Astrocyte (in vitro differentiated cells and primary cell): ENCODE results near the gene HYAL1. TPM values are rescaled to one million over a fixed set of nuclear protein-coding genes. Genes with fewer than 3 reads are reported as not detected.

ENCODE experiments used
- DNase-seq: peaks from one replicate; pipeline ENCODE4 v3.0.0-alpha.2; 2010; ENCODE audit warnings: low read depth
- FAIRE-seq: peaks from 2 replicates; lab custom pipeline; 2011; peaks lifted over from hg19 to GRCh38; lab: Jason Lieb, UNC
- H2AFZ ChIP-seq: 2 replicates; pipeline ENCODE4 v1.6.0; 2012; ENCODE audit warnings: low read depth, low read length, inconsistent platforms
- H3K27ac ChIP-seq: 2 replicates; pipeline ENCODE4 v1.5.1; 2011; ENCODE audit warnings: low read depth, low read length, inconsistent platforms
- H3K27me3 ChIP-seq: 2 replicates; pipeline ENCODE4 v1.6.0; 2011; ENCODE audit warnings: low read length, inconsistent platforms; ENCODE audit not compliant: insufficient read depth
- H3K36me3 ChIP-seq: 2 replicates; pipeline ENCODE4 v1.5.1; 2011; ENCODE audit warnings: low read length, inconsistent platforms; ENCODE audit not compliant: insufficient read depth
- H3K4me1 ChIP-seq: 2 replicates; pipeline ENCODE4 v1.5.1; 2011; ENCODE audit warnings: low read length, inconsistent platforms; ENCODE audit not compliant: insufficient read depth
- H3K4me2 ChIP-seq: 2 replicates; pipeline ENCODE4 v1.6.0; 2012; ENCODE audit warnings: low read length, inconsistent platforms
- H3K4me3 ChIP-seq: 2 replicates; pipeline ENCODE4 v1.5.1; 2011; ENCODE audit warnings: low read depth, mild to moderate bottlenecking, low read length, inconsistent platforms; ENCODE audit not compliant: insufficient read depth
- H3K79me2 ChIP-seq: 2 replicates; pipeline ENCODE4 v1.6.0; 2012; ENCODE audit warnings: mild to moderate bottlenecking, low read length, inconsistent platforms; ENCODE audit not compliant: insufficient read depth
- H3K9ac ChIP-seq: 2 replicates; pipeline ENCODE4 v1.6.0; 2012; ENCODE audit warnings: mild to moderate bottlenecking, low read length, inconsistent platforms
- H3K9me3 ChIP-seq: 2 replicates; pipeline ENCODE4 v1.5.1; 2012; ENCODE audit warnings: low read depth, mild to moderate bottlenecking, low read length, inconsistent platforms; ENCODE audit not compliant: insufficient read depth
- H4K20me1 ChIP-seq: 2 replicates; pipeline ENCODE4 v1.6.0; 2012; ENCODE audit warnings: low read length, inconsistent platforms; ENCODE audit not compliant: insufficient read depth
- H3K27ac Mint-ChIP-seq: one replicate; pipeline ENCODE4 v1.8.0; 2021; ENCODE audit warnings: mild to moderate bottlenecking, mixed read lengths; ENCODE audit not compliant: unreplicated experiment
- H3K27me3 Mint-ChIP-seq: one replicate; pipeline ENCODE4 v1.8.0; 2021; ENCODE audit warnings: low read depth, mixed read lengths; ENCODE audit not compliant: unreplicated experiment
- H3K36me3 Mint-ChIP-seq: one replicate; pipeline ENCODE4 v1.8.0; 2021; ENCODE audit warnings: low read depth, mixed read lengths; ENCODE audit not compliant: unreplicated experiment
- H3K4me1 Mint-ChIP-seq: one replicate; pipeline ENCODE4 v1.8.0; 2021; ENCODE audit warnings: low read depth, mixed read lengths; ENCODE audit not compliant: unreplicated experiment
- H3K4me3 Mint-ChIP-seq: one replicate; pipeline ENCODE4 v1.8.0; 2021; ENCODE audit warnings: mild to moderate bottlenecking, moderate library complexity, mixed read lengths; ENCODE audit not compliant: unreplicated experiment
- H3K9me3 Mint-ChIP-seq: one replicate; pipeline ENCODE4 v1.8.0; 2021; ENCODE audit warnings: mild to moderate bottlenecking, mixed read lengths; ENCODE audit not compliant: unreplicated experiment
- EZH2 ChIP-seq: IDR thresholded peaks from 2 replicates; pipeline ENCODE4 v1.6.1; 2012; ENCODE audit warnings: mild to moderate bottlenecking, low read length, inconsistent platforms; ENCODE audit not compliant: insufficient read depth
- total RNA-seq: library from RNA; stranded (reverse); gene quantifications from 2 replicates; pipeline ENCODE4 v1.2.1, GENCODE V29; 2021
- TF ChIP-seq, protein P1 (sequence below): IDR thresholded peaks from 2 replicates; pipeline ENCODE4 v1.5.1; 2011; ENCODE audit warnings: low read depth, mild to moderate bottlenecking, inconsistent platforms, low read length, moderate library complexity; ENCODE audit not compliant: insufficient read depth

Gene HYAL1
- total RNA-seq, 1 donor from 2014 or later, result 0.27 TPM

- H3K4me3 ChIP-seq, result no peak overlapping the region
- peak; percentile 66 for TF ChIP-seq EZH2
- TF ChIP-seq, protein P1, sequence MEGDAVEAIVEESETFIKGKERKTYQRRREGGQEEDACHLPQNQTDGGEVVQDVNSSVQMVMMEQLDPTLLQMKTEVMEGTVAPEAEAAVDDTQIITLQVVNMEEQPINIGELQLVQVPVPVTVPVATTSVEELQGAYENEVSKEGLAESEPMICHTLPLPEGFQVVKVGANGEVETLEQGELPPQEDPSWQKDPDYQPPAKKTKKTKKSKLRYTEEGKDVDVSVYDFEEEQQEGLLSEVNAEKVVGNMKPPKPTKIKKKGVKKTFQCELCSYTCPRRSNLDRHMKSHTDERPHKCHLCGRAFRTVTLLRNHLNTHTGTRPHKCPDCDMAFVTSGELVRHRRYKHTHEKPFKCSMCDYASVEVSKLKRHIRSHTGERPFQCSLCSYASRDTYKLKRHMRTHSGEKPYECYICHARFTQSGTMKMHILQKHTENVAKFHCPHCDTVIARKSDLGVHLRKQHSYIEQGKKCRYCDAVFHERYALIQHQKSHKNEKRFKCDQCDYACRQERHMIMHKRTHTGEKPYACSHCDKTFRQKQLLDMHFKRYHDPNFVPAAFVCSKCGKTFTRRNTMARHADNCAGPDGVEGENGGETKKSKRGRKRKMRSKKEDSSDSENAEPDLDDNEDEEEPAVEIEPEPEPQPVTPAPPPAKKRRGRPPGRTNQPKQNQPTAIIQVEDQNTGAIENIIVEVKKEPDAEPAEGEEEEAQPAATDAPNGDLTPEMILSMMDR, result no peak
- H4K20me1 ChIP-seq, result peaks cover 3% of the 10 kb centered on the region
- no peak overlapping the region for H3K27ac ChIP-seq
- no peaks in the 10 kb centered on the region for H3K79me2 ChIP-seq
- FAIRE-seq (no peak), DNase-seq (no peak)
- H3K36me3 ChIP-seq, result no peaks in the 10 kb centered on the region
- no peaks in the 10 kb centered on the region for H3K4me1 ChIP-seq
- Mint-ChIP-seq H3K36me3 (peaks cover 8% of the 10 kb centered on the region), H3K9me3 (no peaks in the 10 kb centered on the region), H3K4me1 (peaks cover 11% of the 10 kb centered on the region), H3K27ac (no peak overlapping the region), H3K4me3 (no peak overlapping the region), H3K27me3 (peaks cover 22% of the 10 kb centered on the region)
- no peak overlapping the region for H3K9ac ChIP-seq
- peaks cover 27% of the 10 kb centered on the region for H3K27me3 ChIP-seq
- no peak overlapping the region for H3K4me2 ChIP-seq
- H2AFZ ChIP-seq, result no peak overlapping the region
- H3K9me3 ChIP-seq, result no peaks in the 10 kb centered on the region
These were observed 27.2 kb downstream of the HYAL1 start for GRCh38 chr3:50275996-50276761.

DNA sequence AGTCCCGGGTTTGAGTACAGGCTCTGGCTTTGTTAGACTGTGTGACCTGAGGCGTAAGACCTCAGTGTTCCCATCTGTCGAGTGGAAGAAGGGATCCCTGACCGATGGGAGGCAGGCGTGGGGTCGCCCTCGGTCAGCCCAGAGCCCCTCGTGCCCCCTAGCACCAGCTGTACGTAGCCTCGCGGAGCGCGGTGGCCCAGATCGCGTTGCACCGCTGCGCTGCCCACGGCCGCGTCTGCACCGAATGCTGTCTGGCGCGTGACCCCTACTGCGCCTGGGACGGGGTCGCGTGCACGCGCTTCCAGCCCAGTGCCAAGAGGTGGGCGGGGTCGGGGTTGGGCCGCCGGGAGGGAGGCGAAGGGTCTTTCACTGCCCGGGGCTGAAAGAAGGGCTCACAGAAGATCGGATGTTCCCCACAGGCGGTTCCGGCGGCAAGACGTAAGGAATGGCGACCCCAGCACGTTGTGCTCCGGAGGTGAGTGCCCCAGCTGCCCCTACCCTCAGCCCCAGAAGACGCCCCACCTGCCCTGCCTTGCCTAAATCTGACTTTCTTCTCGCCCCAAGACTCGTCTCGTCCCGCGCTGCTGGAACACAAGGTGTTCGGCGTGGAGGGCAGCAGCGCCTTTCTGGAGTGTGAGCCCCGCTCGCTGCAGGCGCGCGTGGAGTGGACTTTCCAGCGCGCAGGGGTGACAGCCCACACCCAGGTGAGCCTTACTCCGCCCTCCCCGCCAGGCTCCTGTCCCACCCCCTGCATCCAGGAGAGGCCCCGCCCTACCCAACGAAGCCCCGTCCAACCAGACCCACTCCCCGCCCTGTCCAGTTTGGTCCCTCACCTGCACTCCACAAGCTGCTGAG lies 28.0 kb downstream of the HYAL1 start:
- Histone ChIP-seq H3K4me2 (no peak overlapping the region), H3K9me3 (no peaks in the 10 kb centered on the region), H3K79me2 (no peaks in the 10 kb centered on the region), H3K36me3 (no peaks in the 10 kb centered on the region), H4K20me1 (peaks cover 3% of the 10 kb centered on the region), H3K4me1 (peaks cover 5% of the 10 kb centered on the region), H3K4me3 (no peak overlapping the region), H3K27me3 (peaks cover 27% of the 10 kb centered on the region), H2AFZ (no peak overlapping the region), H3K9ac (no peak overlapping the region), H3K27ac (no peak overlapping the region)
- H3K27ac Mint-ChIP-seq, result no peak overlapping the region
- H3K4me1 Mint-ChIP-seq, result peaks cover 12% of the 10 kb centered on the region
- no peak for FAIRE-seq
- peaks cover 22% of the 10 kb centered on the region for H3K27me3 Mint-ChIP-seq
- DNase-seq, result no peak
- no peak overlapping the region for H3K4me3 Mint-ChIP-seq
- no peaks in the 10 kb centered on the region for H3K9me3 Mint-ChIP-seq
- H3K36me3 Mint-ChIP-seq, result peaks cover 8% of the 10 kb centered on the region
- TF ChIP-seq, protein P1, result no peak
- peak; percentile 93 for TF ChIP-seq EZH2
